GDM1 (cell line): ENCODE measurements around the gene GLUD1.
"Not testable (repeated sequence)": the region's sequence is repeated elsewhere in the genome, so short reads cannot be mapped to it uniquely, and the experiment has no call there.

Experiments
- DNase-seq: peaks from one replicate; lab custom pipeline; 2025; lab: John Stamatoyannopoulos, UW

Gene GLUD1

DNA sequence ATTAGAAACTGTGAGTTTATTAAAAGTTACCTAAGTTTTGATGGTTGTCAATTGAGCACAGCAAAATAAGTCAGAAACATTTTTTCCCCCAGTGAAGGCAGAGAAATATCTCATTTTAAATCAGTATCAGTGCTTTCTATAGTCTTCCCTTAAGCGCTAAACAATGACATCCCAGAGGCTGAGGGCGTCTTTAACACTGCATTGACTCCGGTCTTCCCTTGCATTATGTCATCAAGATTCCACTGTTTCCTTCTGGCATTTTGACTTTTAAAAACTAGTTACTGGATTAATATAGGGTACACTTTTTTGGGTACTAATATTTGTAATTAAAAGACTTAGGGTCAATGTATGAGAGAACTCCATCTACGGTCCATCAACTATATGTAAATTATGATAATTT lies 3.9 kb downstream of the GLUD1 start:
- no peak for DNase-seq

DNA sequence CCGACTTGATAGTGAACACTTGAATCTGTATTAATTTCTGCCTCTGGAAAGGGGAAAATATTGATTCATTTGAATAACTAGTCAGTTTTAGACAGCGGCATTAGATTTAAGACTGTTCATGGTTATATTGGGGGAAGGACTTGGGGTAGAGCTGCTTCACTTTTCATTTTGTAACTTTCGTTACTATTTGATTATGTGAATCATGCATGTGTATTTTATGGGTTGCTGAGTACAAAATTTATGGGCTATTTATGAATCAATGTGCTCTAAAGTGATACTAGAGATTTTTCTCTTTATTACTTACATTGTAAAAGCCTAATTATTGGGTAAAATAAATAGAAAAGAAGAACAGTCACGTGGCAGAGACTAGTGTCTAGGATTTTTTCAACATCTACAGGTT lies 4.9 kb downstream of the GLUD1 start:
- DNase-seq: no peak

DNA sequence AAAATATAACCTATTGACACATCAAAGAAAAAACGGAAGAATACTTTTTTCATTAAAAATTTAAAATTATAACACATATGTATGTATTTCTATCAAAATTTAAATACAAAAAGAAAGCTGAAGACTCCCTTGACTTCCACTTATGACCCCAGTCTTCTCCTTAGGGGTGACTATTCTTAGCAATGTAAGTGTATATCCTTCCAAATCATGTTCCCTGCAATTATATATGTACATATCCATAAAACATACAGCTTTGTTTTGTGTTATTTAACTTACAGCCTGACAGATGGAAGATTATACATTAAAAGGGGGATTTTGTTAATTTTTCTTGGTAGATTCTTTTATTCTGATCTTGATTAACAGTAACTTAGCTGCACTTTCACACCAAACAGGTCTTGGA lies 9.1 kb downstream of the GLUD1 start:
- DNase-seq: no peak

DNA sequence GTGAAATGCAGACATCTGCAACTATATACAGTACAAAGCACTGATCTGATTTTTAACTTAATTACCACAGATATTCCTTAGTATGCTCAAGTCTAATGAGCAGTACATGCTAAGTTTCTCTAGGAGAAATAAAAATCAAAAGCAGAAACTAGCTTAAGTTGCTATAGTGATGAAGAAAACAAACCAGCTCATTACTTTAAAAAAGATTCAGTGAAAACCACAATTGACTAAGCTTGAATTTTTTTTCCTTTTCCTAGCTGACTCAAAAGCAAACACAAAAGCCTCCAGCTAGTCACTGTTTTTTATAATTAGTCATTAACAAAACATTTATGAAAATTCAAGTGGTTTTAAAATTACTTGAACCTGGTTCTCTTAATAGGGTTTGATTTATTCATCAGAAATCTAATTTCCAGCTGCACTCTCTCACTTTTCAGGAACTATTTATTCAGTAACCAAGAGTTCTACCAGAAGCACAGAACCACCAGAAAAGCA lies 10.3 kb downstream of the GLUD1 start:
- not testable (repeated sequence) for DNase-seq

DNA sequence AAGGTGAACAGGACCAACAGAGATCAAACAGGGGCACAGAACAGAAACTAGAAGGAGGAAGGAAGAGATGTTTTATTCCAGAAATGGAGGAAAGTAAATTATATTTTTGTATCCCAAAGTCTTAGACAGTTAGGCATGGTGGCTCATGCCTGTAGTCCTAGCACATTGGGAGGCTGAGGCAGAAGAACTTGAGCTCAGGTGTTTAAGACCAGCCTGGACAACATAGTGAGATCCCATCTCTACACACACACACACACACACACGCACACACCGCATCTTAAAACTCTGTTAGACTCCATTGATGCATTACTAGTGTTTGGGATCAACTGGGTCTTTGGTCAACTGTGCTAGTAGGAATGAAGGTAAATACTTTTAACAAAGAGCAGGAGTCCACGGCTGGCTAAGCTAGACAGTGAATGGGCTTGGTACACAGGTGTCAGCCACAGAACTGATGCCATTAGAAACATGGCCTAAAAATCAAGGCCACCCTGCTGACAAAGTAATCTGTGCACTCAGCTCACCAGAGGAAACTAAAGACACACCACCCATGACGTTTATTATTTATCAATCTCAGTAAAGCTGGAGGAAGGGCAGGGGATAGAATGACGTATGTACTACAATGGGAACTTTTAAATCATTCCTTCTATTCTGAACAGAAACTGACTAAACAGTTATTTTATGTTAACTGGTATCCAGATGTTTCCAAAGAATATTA lies 10.9 kb downstream of the GLUD1 start:
- not testable (repeated sequence) for DNase-seq

DNA sequence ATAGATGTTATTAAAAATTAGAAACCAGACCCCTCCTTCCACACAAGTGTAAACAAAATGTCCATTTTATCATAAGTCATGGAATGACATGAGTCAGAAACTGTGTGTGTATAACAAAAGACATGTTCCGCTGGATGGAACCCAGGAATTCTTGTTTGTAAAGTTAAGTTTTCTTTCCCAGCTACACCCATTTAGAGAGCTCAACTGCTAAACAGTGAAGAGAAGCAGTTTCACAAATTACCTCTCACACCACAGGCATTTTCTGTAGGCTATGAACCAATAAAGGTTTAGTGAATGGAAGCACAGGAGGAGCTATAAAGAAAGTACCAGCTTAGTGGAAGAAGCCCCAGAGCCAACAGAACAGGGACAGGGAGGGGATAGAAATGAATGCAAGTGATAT lies 12.4 kb downstream of the GLUD1 start:
- DNase-seq: not testable (repeated sequence)

DNA sequence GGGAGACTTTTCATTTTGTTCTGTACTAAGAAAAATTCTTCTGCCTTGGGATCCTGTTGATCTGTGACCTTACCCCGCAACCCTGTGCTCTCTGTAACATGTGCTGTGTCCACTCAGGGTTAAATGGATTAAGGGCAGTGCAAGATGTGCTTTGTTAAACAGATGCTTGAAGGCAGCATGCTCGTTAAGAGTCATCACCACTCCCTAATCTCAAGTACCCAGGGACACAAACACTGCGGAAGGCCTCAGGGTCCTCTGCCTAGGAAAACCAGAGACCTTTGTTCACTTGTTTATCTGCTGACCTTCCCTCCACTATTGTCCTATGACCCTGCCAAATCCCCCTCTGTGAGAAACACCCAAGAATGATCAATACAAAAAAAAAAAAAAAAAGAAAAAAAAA lies 13.1 kb downstream of the GLUD1 start:
- not testable (repeated sequence) for DNase-seq

DNA sequence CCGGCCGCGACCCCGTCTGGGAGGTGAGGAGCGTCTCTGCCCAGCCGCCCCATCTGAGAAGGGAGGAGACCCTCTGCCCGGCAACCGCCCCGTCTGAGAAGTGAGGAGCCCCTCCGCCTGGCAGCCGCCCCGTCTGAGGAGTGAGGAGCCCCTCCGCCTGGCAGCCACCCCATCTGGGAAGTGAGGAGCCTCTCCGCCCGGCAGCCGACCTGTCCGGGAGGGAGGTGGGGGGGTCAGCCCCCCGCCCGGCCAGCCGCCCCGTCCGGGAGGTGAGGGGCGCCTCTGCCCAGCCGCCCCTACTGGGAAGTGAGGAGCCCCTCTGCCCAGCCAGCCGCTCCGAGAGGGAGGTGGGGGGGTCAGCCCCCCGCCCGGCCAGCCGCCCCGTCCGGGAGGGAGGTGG lies 14.0 kb downstream of the GLUD1 start:
- not testable (repeated sequence) for DNase-seq

DNA sequence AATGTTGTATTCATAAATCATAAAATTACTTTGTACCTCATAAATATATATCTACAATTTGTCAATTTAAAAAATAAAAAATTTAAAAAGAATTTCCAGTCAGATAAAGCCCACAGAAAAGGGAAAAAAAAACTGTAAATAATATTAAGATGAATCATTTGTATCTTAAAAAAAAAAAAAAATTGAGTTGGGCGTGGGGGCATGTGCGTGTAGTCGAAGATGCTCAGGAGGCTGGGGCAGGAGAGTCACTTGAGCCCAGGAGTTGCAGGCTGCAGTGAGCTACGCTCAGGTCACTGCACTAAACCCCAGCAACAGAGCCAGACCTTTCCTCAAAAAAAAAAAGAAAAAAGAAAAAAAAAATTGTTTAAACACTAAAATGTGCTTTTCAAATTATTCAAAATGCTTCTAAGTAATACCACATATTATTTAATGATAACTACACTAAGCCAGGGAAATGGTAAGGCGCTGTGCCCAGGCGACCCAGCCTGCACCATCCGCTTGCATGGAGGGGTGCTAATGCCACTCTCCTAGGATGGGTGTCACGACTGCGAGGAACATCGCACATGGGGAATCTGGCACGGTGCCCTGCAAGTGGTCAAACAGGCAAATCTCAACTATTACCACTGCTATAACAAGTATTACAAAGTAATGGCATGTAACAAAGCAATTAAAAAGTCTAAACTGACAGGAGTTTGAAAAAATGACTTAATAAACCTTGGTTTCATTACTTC lies 15.4 kb downstream of the GLUD1 start:
- DNase-seq: no peak

DNA sequence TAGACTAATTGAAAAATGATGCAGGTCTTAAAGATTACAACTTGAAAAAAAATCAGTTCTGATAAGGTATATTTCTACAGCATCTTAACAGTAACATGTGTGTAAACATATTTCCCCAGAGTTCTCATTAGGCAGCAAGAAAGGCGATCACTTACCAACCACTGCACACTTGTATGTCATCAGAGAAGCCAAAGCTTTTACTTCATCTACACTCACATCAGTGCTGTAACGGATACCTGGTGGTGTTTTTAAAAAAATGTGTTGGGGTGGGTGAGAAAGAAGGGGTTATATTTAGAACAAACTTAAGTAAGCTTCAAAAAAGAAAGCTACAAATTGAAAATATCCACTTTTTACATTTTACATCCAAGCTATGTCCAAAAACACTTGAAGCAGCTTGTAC lies 18.2 kb downstream of the GLUD1 start:
- not testable (repeated sequence) for DNase-seq

DNA sequence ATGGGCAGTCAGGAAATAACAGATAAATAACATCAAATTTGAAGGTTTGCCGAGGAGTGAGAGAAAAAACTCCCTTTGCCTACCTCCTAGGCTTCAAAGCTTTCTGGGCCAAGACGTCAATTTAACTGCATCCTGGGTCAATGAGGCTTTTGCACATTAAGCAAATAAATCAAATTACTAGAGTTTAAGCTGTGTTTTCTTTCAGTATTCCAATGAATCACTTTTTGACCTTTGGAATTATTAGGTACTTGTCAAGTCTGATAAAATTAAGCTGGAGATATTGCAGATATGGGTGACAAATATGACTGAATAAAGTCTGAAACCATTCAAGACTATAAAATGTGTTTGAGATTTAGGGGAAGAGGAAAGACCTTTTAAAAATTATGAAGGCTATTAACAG lies 22.2 kb downstream of the GLUD1 start:
- no peak for DNase-seq

DNA sequence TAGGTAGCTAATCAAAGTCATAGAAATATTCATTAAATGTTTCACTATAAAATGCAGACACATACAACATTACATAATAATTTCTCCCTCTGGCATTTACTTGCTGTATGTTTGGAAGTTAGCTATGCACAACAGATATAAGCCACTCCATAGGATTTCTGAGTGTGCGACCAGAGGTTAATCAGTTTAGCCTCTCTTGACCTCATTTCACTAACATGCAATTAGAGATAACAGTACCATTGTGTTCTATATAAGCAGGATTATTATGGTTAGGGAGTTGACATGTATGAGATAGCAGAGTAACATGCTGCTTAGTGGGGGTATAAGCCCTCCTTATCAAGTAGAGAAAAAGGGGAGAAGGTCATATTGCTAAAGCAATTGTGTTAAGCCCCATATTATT lies 26.4 kb downstream of the GLUD1 start:
- no peak for DNase-seq

DNA sequence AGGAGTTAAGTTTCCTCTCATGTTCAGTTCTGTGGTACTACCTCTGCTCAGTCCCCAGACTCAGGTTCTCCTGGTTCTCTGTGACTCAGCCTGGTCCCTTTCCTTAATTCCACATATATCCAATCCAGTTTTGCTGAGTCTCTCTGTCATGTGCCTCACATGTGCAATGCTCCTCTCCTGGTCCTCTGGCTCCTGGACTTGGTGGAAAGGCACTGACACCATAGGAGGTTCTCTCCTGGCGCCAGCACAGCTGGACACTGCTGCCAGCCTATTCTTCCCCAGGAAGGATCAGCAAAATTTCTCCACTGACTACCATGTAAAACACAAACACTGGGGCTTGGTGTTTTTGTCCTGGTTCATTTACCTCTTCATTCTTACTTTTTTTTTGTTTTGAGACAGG lies 27.8 kb downstream of the GLUD1 start:
- no peak for DNase-seq

DNA sequence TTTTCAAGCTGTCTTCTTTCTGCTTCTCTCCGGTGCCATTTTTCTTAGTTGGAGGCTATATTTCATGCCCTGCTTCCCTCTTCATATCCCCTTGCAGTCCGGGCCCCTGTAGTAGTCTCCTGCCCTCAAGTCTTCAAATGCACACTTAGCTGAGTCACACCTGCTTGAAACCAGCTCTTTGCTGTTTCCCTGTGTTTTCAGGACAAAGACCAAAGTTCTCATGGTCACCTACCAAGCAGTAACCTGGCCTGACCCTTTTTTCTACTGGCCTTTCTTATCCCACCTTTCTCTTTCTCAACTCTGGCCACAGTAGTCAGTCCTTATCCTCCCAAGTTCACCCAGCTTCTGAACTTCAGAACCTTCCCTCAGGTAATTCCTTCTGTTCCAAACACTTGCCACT lies 28.5 kb downstream of the GLUD1 start:
- DNase-seq: no peak

DNA sequence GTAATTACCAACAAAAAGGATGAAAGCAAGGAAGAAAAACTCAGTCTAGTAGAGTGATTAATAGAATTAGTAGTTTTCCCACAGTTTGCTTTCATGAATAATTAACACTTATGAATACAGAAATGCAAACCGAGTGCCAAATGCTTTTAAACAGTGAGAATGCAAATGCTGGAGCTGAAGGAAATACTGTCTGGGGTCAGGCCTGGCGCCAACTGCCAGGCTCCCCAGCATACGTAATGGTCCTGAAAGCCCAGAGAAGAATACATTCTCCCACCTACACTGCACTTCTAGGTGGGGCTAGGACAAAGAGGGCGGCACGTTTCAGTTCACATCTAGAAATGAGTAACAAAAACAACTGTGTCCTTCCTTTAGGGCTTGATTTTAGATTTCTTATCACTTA lies 30.0 kb downstream of the GLUD1 start:
- no peak for DNase-seq

DNA sequence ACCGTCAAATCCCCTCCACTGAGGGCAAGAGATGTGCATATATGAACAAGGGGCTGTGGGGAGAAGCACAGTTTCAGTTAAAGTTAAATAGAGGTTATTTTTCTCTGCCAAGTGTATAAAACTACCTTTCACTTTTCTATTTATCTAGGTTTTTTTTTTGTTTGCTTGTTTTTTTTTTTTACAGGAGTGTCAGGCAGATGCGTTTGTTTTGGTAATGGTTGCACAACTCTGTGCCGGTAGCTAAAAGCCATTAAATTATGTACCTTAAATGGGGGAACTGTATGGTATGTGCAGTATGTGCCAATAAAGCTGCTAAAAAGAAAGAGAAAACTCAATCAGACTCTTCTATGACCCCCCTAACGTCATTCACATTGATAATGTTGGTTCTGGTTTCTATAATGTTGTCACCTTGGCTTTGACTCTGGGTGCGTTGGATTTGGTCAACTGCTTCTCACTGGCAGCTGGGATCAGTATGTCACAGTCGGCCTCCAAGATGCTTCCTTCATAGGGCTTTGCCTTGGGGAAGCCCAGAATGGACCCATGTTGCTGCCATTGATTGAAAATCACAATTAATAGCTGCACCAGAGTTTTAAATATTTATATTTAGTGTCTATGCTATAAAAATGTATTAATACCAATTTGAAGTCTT lies 34.2 kb downstream of the GLUD1 start:
- no peak for DNase-seq

DNA sequence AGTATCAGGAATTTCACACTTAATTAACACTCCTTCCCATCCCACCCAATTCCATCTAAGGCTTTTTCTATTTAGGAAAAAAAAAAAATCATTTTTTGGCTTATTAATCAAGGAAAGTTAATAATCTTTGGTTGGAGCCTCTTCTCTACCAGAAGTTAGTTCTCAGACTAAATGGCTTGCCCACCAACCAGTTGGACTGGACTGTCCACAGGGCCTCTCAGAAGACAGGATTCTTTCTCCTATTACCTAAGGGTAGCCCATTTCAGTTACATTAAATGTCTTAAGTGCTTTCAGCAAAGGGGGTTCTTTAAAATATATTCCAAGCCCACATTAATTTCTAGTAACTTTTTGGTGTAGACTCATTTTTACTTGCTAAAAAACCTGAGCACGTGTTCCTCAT lies 35.2 kb downstream of the GLUD1 start:
- DNase-seq: no peak

DNA sequence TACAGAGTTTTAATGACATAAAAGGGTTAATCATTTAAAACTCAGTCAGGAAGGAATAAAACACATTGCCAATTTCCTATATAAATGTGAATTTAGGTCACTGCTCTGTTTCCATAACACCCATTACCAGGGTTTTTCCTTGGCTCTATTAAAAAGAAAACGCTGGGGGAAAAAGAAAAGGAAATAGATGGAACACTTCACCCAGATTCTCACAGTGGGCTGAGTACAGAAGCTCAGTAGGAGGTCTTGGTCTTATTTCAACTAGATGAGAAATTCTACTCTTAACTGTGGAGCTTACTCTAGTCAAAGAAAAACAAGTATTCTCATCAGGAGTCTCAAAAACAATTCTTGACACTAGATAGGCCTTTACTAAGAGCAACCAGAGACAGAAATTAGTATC lies 36.5 kb downstream of the GLUD1 start:
- no peak for DNase-seq

DNA sequence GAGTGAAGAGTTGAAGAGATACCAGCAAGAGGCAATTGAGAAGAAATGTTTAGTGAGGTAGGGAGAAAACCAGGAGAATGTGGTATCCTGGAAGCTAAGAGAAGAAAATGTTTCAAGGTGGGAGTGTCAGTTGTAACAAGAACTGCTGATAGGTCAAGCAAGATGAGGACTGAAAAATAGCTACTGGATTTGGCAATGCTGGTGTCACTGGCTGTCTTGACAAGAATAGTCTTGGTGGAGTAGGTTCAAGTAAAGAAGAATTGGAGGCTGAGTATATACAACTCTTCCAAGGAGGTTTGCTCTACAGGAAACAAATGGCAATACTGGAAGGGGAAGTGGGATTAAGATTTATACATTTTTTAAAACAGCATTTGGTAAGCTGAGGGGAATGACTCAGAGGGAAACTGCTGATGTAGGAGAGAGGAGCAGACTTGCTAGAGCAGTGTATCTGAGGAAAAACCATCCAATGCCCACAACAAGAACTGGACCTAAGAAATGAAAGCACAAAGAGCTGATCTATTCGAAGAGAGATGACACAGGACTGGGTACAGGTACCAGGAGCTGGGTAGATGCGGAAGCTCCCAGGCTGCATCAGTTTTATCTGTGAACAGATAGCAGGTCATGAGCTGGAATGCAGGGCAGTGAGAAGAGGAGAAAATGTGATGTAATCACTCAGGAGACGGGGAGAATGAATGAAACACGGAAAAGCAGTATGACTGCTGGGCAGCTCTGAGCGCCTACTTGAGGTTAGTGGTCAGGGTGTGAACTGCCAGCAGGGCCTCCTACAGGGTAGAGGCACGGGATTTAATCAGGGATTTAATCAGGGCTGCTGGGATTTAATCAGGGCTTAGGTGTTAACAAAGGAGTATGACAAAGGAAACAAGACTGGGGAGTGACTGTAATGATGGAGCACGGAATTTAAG lies 40.0 kb downstream of the GLUD1 start:
- peak; percentile 16 for DNase-seq

DNA sequence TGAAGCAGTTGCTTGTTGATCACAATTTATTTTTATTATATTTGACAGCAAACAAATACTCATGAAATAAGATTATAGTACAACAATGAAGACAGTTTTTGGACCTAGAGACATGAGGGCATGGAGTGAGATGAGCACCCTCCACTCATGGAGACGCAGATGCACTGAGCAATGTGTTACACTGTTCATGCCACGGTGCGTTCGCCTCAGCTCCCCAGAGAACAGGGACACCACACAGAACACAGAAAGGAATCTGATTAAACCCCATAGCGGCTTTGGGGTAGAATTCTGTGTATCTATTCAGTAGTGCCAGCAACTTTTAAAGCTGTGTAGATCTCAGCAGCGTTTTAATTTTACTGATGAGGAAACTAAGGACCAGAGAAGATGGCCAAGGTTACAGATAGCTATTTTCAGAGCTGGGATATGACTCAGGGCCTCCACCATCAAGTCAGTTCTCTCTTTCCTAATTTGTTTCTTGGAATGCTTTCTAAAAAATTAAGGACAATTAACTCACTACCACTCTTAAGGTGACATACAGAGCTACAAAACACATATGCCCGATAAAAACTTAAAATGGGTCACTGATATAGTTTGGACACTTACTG lies 41.0 kb downstream of the GLUD1 start:
- no peak for DNase-seq

DNA sequence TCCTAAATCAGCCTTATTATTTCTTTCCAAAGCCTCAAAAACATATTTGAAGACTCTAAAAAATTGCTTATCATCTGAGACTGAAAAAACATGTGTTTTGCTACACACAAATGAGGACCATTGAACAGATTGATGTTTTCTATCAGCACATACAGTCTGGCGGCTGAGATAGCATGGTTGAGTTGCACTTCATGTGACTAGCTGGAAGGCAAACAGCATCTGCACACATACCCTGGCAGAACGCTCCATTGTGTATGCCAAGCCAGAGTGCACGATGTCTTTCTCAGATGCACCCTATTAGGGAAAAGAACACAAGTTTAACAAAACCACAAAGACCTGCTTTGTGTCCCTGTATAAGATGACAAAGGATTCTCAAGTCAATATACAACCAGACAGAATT lies 41.5 kb downstream of the GLUD1 start:
- no peak for DNase-seq
